ENCODE results near the gene ZNF330.

ZNF330 gene

DNA sequence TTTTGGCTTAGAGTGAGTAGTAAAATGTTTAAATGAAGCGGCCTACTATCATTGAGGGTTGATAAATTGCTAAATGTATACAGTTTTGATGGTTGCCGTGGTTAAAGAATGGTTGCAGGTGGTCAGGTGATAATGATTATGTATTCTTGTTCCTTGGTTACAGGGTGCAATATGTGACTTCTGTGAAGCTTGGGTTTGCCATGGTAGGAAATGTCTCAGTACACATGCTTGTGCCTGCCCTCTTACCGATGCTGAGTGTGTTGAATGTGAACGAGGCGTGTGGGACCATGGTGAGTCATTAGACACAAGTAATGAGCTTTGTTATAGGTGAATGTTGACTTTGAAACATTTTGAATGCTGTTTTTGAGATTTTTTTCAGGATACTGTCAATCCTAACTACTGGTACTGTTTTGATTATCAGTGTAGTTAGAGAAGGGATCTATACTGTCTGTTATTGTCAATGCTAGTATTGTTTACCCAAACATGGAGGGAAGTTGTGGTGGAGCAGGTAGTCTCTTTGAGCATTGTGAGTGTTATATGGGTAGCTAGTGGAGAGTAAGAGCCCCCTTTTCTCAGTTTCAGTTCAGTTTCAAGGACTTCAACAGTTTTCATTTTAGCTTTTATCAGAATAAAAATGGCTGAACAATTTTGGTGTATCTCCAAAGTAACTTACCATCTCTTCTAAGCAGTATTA lies 8.9 kb downstream of the ZNF330 start:
- in situ Hi-C loops (cut with MboI; ENCODE audit: low sequenced_read_pairs), result no loop called here

GRCh38 chr4:141233673-141234072 lies 13.0 kb downstream of the ZNF330 start:
- in situ Hi-C loops (cut with MboI; ENCODE audit: low sequenced_read_pairs), result no loop called here

- in situ Hi-C loops (cut with MboI; ENCODE audit: low sequenced_read_pairs), result no loop called here
Observed at GRCh38 chr4:141238186-141238585, 17.5 kb downstream of the ZNF330 start.

DNA sequence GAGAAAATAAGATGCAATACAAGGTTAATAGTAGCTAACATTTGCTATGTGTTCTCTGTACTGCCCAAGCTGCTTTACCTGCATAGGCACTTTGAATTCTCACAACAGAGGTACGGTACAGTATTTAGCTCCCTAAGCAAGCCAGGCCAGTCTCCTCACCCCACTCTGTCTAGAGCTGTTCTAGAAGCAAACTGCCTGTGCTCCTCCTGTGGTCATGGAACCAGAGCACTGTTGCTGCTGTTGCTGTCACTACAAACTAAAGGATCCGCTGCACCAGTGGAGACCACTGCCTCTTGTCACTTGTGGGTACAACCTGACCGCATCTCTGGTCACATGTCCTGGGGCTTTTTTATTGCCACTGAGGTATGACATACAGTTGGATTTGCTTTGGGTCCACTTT lies 19.6 kb downstream of the ZNF330 start:
- in situ Hi-C loops (cut with MboI; ENCODE audit: low sequenced_read_pairs), result no loop called here

DNA sequence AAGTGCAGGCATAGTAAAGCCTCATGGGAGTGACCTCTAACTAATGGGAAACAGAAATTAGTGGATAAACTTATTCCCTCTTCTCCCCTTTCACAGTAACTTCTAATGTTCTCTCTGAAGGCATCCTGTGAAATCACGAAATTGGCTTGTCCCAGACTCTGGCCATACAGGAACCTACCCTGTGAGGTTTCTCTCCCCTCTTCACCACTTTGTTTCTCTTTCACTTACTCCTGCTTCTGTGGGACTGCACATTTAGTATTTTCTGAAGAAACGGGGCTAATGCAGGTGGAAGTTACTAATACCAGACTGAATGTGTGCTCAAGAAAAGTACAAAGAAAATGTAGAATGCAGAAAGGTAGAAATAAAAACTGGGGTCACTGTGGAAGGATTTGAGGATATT lies 20.0 kb downstream of the ZNF330 start:
- in situ Hi-C loops (cut with MboI; ENCODE audit: low sequenced_read_pairs), result no loop called here

- in situ Hi-C loops (cut with MboI; ENCODE audit: low sequenced_read_pairs), result no loop called here
Observed at GRCh38 chr4:141241986-141242385, 21.3 kb downstream of the ZNF330 start.

DNA sequence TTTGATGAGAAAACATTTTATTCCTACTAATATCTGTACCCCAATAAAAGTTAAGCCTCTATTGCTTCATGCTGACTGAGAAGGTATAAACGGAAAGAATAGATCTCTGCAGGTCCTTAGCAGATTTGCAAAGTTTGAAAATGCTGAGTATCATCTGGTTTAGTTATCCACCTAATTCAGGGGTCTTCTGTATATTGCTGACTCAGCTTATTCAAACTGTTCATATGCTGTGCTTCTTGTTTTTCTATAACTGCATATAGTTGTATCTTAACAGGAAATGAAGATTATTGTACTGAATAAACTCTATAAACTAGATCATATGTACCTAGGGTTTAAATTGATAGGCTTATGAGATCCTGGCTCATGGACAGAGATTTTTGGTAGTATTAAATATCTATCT lies 23.7 kb downstream of the ZNF330 start:
- in situ Hi-C loops (cut with MboI; ENCODE audit: low sequenced_read_pairs), result no loop called here

DNA sequence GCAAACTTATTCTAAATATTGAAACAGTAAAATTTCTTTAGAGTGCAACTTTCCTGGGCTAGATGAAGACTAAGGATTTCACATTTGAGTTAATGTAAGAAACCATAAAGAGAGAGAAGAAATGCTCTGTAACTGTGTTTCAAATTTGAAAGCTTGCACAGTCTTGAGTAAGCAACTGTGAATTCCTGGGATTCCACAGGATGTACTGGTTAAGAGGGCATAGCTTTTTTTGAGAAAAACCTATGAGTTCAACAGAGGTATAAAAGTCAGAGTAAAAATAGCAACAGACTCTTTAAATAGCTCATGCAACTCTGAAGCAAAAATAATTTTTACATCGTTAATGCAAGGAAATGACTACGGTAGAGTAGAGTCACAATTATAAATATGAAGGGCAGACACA lies 25.5 kb downstream of the ZNF330 start:
- in situ Hi-C loops (cut with MboI; ENCODE audit: low sequenced_read_pairs), result no loop called here

DNA sequence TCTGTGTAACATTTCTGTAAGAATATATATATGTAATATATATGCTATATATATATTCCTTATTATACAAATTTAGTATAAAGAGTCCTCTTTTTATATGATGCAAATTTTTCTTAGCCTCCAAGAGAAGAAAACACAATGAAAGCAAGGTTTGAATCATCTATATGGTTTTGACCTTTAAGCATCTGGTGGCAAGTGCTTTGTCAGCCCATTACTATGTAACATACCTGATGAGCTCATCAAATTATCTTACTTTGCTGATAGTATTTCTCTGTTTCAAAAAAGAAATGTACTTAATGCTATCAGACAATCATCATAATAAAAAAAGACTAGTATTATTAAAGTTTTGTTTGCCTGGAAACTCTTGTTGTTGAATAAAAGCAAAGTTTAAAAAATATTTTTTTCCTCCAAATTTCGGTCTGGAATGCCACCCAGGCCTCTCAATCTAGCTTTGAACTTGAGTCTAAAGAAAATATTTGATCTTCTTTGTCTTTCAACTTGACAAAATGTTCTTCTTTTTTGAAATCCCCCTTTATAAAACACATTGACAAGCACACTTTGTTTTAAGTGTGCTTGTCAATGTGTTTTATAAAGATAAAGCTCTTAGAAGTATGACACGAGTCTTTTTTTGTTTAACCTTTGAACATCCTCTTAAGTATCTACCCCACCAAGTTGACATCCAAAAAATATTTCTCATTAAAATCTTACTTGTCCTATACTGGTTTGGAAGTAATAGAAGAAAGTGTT lies 26.2 kb downstream of the ZNF330 start:
- in situ Hi-C loops (cut with MboI; ENCODE audit: low sequenced_read_pairs), result no loop called here

DNA sequence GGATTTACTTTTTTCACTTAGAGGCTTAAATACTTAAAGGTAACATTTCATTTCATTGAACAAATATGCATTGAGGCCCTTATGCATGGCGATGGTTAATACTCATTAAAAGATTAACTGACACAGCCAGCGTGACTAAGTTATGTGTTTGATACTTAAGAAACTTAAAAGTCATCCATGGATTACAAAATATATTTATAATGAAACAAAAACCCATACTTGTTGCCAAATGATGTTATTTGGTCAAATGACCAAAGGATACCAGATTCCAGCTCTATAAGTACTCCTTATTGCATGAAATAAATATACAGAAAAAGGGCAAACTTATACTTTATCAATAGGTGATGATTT lies 26.7 kb downstream of the ZNF330 start:
- in situ Hi-C loops (cut with MboI; ENCODE audit: low sequenced_read_pairs), result no loop called here

DNA sequence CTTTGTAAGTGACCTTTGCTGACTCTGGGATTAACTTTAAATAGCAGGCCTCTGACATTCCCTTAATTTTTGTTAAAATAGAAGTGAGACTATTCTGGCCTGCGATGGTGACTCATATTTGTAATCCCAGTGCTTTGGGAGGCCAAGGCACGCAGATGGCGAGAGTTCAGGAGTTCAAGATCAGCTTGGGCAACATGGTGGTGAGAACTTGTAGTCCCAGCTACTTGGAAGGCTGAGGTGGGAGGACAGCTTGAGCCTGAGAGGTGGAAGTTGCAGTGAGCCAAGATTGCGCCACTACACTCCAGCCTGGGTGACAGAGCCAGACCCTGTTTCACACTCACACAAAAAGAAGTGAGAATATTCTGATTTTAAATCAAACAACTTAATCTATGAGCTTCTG lies 27.3 kb downstream of the ZNF330 start:
- in situ Hi-C loops (cut with MboI; ENCODE audit: low sequenced_read_pairs), result no loop called here

GRCh38 chr4:141248486-141248885 lies 27.8 kb downstream of the ZNF330 start:
- in situ Hi-C loops (cut with MboI; ENCODE audit: low sequenced_read_pairs), result no loop called here

GRCh38 chr4:141254326-141254725 lies 33.6 kb downstream of the ZNF330 start:
- in situ Hi-C loops (cut with MboI; ENCODE audit: low sequenced_read_pairs), result no loop called here

DNA sequence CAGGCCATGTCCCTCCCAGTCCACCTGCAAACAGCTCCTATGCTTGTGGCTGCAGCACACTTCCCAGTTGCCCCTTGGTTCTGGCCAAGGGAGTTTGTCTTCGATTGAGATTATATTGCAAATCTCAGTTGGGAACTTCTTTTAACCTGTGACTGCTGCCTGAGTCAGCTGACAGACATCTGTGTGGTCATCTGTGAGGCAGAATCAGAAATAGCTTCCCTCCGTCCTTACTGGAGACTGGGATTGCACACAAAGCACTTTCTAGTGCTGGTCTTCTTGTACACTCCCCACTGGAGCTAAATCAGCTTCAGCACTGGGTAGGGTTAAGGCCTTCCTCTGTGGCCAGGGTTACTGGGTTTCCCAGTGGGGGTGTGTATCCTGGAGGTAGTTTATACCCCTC lies 34.3 kb downstream of the ZNF330 start:
- in situ Hi-C loops (cut with MboI; ENCODE audit: low sequenced_read_pairs), result no loop called here

DNA sequence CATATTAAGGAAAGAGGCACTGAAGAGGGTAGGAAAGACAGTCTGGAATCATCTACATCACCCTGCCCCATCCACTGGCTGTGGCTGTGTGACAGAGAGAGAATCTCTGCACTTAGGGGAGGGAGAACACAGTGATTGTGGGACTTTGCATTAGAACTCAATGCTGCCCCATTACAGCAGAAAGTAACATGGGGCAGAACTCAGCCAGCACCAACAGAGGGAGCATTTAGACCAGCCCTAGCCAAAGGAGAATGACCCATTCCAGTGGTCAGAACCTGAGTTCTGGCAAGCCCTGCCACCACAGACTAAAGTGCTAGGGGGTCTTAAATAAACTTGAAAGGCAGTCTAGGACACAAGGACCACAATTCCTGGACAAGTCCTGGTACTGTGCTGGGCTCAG lies 37.9 kb downstream of the ZNF330 start:
- in situ Hi-C loops (cut with MboI; ENCODE audit: low sequenced_read_pairs), result no loop called here

DNA sequence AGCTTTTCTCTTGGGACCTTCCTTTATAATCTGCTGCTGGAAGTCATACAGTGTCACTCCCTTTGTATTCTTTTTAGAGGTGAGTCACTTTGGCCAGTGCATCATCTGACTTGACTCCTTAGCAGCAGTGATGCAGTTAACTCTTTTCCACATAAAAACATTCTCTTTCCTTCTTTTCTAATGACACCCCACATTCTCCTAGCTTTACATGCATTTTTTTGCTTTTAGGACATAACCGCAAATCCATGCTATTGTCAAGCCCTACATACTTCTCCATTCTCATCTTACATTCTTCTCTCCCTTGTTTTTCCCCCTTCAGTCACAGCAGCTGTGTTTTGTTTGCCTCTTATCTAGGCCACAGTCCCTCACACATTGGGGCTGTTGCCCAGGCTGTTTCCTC lies 55.1 kb downstream of the ZNF330 start:
- in situ Hi-C loops (cut with MboI; ENCODE audit: low sequenced_read_pairs), result no loop called here

- in situ Hi-C loops (cut with MboI; ENCODE audit: low sequenced_read_pairs), result no loop called here
Observed at GRCh38 chr4:141283152-141283551, 62.5 kb downstream of the ZNF330 start.

GRCh38 chr4:141283563-141283962 lies 62.9 kb downstream of the ZNF330 start:
- in situ Hi-C loops (cut with MboI; ENCODE audit: low sequenced_read_pairs), result no loop called here

Data from HL-60/S4 treated with phorbol 12-myristate 13-acetate at 8.2 ng/mL for 4 days and 3 days (cell line).